ENCODE data around the gene ZBTB8OS. TPM values are rescaled to one million over a fixed set of nuclear protein-coding genes. Genes with fewer than 3 reads are reported as not detected.
A peak's percentile ranks its signal among the peaks of the same experiment; 100 is the strongest.
"Not testable (repeated sequence)": the region's sequence is repeated elsewhere in the genome, so short reads cannot be mapped to it uniquely, and the experiment has no call there.

Gene ZBTB8OS
- total RNA-seq, 2 donors from 2014 or later = 51.6 to 58.3 TPM

GRCh38 chr1:32676945-32677344 lies 26.6 kb upstream of the ZBTB8OS start:
- Mint-ChIP-seq H3K36me3 (peaks cover 40% of the 10 kb centered on the region), H3K27ac (no peak overlapping the region), H3K9me3 (no peaks in the 10 kb centered on the region), H3K27me3 (no peaks in the 10 kb centered on the region), H3K4me3 (no peak overlapping the region), H3K4me1 (ENCODE audit: low read depth in 2 of 2) (peaks cover 0 to 4% of the 10 kb centered on the region in 2 donors)
- ATAC-seq (no peak), DNase-seq (ENCODE audit: low spot score) (no peak)

GRCh38 chr1:32668716-32669115 lies 18.4 kb upstream of the ZBTB8OS start:
- H3K9me3 Mint-ChIP-seq; H3K4me3 Mint-ChIP-seq; H3K27ac Mint-ChIP-seq; ATAC-seq; H3K4me1 Mint-ChIP-seq (ENCODE audit: low read depth in 2 of 2); H3K27me3 Mint-ChIP-seq; DNase-seq (ENCODE audit: low spot score): not testable (repeated sequence)
- H3K36me3 Mint-ChIP-seq = peaks cover 30% of the 10 kb centered on the region

GRCh38 chr1:32666901-32667566 lies 16.7 kb upstream of the ZBTB8OS start:
- DNase-seq (ENCODE audit: low spot score) (no peak), ATAC-seq (no peak)
- Mint-ChIP-seq H3K27me3 (no peaks in the 10 kb centered on the region), H3K36me3 (peaks cover 17% of the 10 kb centered on the region), H3K4me3 (no peak overlapping the region), H3K27ac (no peak overlapping the region), H3K4me1 (ENCODE audit: low read depth in 2 of 2) (peaks cover 0 to 8% of the 10 kb centered on the region in 2 donors), H3K9me3 (no peaks in the 10 kb centered on the region)

- ATAC-seq = no peak
- Mint-ChIP-seq H3K27ac (no peak overlapping the region), H3K4me1 (ENCODE audit: low read depth in 2 of 2) (peaks cover 2 to 8% of the 10 kb centered on the region in 2 donors), H3K27me3 (no peaks in the 10 kb centered on the region), H3K9me3 (no peaks in the 10 kb centered on the region), H3K4me3 (no peak overlapping the region), H3K36me3 (peaks cover 15% of the 10 kb centered on the region)
- no peak for DNase-seq (ENCODE audit: low spot score)
These were observed 15.6 kb upstream of the ZBTB8OS start for GRCh38 chr1:32665915-32666314.

GRCh38 chr1:32659581-32659980 lies 9.2 kb upstream of the ZBTB8OS start:
- Mint-ChIP-seq H3K4me1 (ENCODE audit: low read depth in 2 of 2) (peaks cover 29% of the 10 kb centered on the region in 2 donors), H3K36me3 (peaks cover 26% of the 10 kb centered on the region), H3K27me3 (no peaks in the 10 kb centered on the region), H3K27ac (no peak overlapping the region), H3K9me3 (no peaks in the 10 kb centered on the region), H3K4me3 (no peak overlapping the region)
- DNase-seq (ENCODE audit: low spot score) = no peak
- no peak for ATAC-seq

GRCh38 chr1:32652244-32652962 lies 2.1 kb upstream of the ZBTB8OS start:
- Mint-ChIP-seq H3K36me3 (peaks cover 24% of the 10 kb centered on the region), H3K9me3 (no peaks in the 10 kb centered on the region), H3K27me3 (no peaks in the 10 kb centered on the region), H3K4me1 (ENCODE audit: low read depth in 2 of 2) (peaks cover 40 to 53% of the 10 kb centered on the region in 2 donors), H3K27ac (peak overlapping the region; percentile 97 to 100), H3K4me3 (peak overlapping the region; percentile 99)
- DNase-seq (ENCODE audit: low spot score) = no peak
- no peak for ATAC-seq

GRCh38 chr1:32651461-32652073 lies 1.2 kb upstream of the ZBTB8OS start:
- peaks cover 35 to 50% of the 10 kb centered on the region in 2 donors for H3K4me1 Mint-ChIP-seq (ENCODE audit: low read depth in 2 of 2)
- ATAC-seq (no peak), DNase-seq (ENCODE audit: low spot score) (no peak)
- H3K9me3 Mint-ChIP-seq = no peaks in the 10 kb centered on the region
- H3K4me3 Mint-ChIP-seq = peak overlapping the region; percentile 99
- H3K36me3 Mint-ChIP-seq = peaks cover 19% of the 10 kb centered on the region
- peak overlapping the region; percentile 97 to 100 for H3K27ac Mint-ChIP-seq
- H3K27me3 Mint-ChIP-seq = no peaks in the 10 kb centered on the region

- DNase-seq (ENCODE audit: low spot score) (peak; percentile 99), ATAC-seq (peak; percentile 95)
- peaks cover 19% of the 10 kb centered on the region for H3K36me3 Mint-ChIP-seq
- H3K9me3 Mint-ChIP-seq = no peaks in the 10 kb centered on the region
- no peaks in the 10 kb centered on the region for H3K27me3 Mint-ChIP-seq
- H3K27ac Mint-ChIP-seq = peak within 1 kb of the TSS; percentile 97 to 100
- peaks cover 35 to 48% of the 10 kb centered on the region in 2 donors for H3K4me1 Mint-ChIP-seq (ENCODE audit: low read depth in 2 of 2)
- peak within 1 kb of the TSS; percentile 99 for H3K4me3 Mint-ChIP-seq
These were observed 556 bp upstream of the ZBTB8OS start, which contains the start of gene RBBP4 for GRCh38 chr1:32650752-32651460. RBBP4 (plus strand) TSS chr1:32651208; CDS start chr1:32651307, 99 bp downstream.

- peaks cover 18 to 30% of the 10 kb centered on the region in 2 donors for H3K4me1 Mint-ChIP-seq (ENCODE audit: low read depth in 2 of 2)
- no peak for ATAC-seq
- no peak for DNase-seq (ENCODE audit: low spot score)
These were observed 2.8 kb downstream of the ZBTB8OS start for GRCh38 chr1:32647308-32648134.

GRCh38 chr1:32644426-32644825 lies 5.9 kb downstream of the ZBTB8OS start:
- Mint-ChIP-seq H3K27me3 (no peaks in the 10 kb centered on the region), H3K27ac (no peak overlapping the region), H3K9me3 (no peaks in the 10 kb centered on the region), H3K4me1 (ENCODE audit: low read depth in 2 of 2) (peaks cover 9 to 16% of the 10 kb centered on the region in 2 donors), H3K4me3 (no peak overlapping the region), H3K36me3 (no peaks in the 10 kb centered on the region)
- no peak for DNase-seq (ENCODE audit: low spot score)
- ATAC-seq = no peak

More at GRCh38 chr1:32647308-32648134, 2.8 kb downstream of the ZBTB8OS start:
- Mint-ChIP-seq H3K27ac (peak overlapping the region in 1 of 2 donors; percentile 48), H3K36me3 (peaks cover 11% of the 10 kb centered on the region), H3K27me3 (no peaks in the 10 kb centered on the region), H3K4me3 (peak overlapping the region; percentile 99), H3K9me3 (no peaks in the 10 kb centered on the region)

GRCh38 chr1:32642292-32642827 lies 8.0 kb downstream of the ZBTB8OS start:
- not testable (repeated sequence) for H3K36me3 Mint-ChIP-seq

GRCh38 chr1:32639489-32640075 lies 10.8 kb downstream of the ZBTB8OS start:
- peaks cover 4 to 13% of the 10 kb centered on the region in 2 donors for H3K4me1 Mint-ChIP-seq (ENCODE audit: low read depth in 2 of 2)
- no peaks in the 10 kb centered on the region for H3K36me3 Mint-ChIP-seq
- ATAC-seq (no peak), DNase-seq (ENCODE audit: low spot score) (no peak)
- H3K27me3 Mint-ChIP-seq = no peaks in the 10 kb centered on the region
- H3K27ac Mint-ChIP-seq = no peak overlapping the region
- H3K4me3 Mint-ChIP-seq = no peak overlapping the region
- no peaks in the 10 kb centered on the region for H3K9me3 Mint-ChIP-seq

More at GRCh38 chr1:32642292-32642827, 8.0 kb downstream of the ZBTB8OS start:
- not testable (repeated sequence) for ATAC-seq; H3K4me1 Mint-ChIP-seq (ENCODE audit: low read depth in 2 of 2); H3K9me3 Mint-ChIP-seq; H3K27ac Mint-ChIP-seq; H3K27me3 Mint-ChIP-seq; H3K4me3 Mint-ChIP-seq; DNase-seq (ENCODE audit: low spot score)
